EL (cell line): Measurements from ENCODE around the gene ZNF836.
"Not testable (repeated sequence)": the region's sequence is repeated elsewhere in the genome, so short reads cannot be mapped to it uniquely, and the experiment has no call there.

Experiments
- DNase-seq: peaks from one replicate; pipeline ENCODE4 v3.0.0-alpha.2; 2016

The ZNF836 gene

DNA sequence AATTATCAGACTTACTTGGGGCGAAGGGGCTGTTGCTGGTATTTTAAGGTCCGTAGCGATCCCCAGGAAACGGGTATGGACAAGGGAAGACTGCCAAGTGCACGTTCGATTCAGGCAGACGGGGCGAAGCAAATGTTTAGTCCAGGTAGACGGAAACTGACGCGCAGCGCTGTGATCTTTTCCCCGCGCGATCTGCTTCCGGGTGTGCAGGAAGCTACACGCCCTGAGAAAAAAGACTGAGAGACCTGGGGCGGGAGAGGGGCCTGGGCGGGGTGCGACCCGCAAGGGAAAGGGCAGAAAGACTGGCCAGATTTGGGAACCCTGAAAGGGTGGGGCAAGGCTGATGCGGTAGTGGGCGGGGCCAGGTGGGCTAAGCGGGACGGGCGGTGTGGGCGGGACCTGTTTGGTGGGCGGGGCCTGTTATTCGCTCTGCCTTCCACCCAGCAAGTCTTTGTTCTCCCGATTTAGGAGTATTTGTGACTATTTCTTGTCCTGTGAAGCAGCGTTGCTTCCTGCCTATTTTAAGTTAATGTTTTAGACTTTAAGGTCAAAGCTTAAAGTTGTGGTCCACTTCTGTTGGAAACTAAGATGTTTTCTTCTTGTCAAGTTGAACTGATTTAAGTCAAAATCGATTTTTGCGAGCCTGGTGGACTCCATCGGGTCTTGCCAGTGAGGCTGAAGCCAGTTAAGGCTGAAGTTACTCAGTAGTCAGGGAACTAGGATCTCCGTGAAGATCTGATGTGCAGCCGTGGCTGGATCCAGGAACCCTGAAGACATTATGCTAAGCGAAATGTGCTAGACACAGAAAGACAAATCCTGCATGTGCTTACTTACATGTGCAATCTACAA, at the start of gene ZNF836:
Gene ZNF836, minus strand, starts transcription at position 301 of the 849 bp plus-strand sequence. CDS start 3,549 bp downstream, outside the sequence.
- peak; percentile 67 for DNase-seq

DNA sequence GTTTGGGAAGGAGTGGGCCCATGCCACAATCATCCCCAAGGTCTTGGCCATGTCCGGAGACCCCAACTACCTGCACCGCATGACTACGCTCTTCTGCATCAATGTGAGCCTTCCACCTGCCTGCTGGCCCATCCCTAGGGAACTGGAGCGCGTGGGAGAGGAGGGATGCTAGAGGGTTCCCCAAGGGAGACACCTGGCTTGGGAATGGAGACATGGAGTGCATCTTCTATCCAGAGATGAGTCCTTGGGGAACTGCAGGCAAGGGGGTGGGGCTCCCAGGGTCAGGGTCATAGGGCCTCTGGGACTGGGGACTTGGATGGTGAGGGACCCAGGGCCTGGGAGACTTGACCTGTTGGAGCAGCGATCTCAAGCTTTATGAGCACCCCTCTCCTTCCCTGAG, 49.6 kb upstream of the ZNF836 start:
- no peak for DNase-seq

DNA sequence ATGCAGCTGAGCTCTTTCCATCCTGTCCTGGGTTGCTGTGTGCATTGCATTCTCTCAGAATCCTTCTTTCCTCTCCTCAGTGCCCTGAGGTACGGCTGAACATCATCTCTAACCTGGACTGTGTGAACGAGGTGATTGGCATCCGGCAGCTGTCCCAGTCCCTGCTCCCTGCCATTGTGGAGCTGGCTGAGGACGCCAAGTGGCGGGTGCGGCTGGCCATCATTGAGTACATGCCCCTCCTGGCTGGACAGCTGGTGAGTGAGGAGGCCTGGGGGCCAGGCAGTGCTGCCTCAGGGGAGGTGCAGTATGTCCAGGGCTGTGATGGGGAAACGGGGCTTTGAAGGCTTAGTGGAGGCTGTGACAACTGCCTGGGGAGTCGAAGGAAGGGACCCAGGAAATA, 48.2 kb upstream of the ZNF836 start:
- no peak for DNase-seq

DNA sequence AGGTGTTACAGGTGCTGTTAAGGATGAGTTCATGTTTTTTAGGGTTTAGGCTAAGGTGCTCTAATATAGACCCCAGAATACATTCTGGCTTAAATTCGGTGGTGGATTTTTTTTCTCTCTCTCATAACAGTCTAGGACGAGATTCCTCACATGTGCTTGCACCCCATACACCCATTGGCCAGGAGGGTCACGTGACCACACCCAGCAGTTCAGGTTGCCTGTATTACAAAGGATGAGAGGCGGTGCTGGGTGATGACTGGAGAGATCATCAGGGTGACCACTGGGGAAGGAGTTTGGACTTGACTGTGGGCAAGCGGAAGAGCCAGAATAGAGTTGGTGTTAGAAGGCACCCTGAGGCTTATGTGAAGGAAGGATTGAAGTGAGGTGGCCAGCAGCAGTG, 46.2 kb upstream of the ZNF836 start:
- DNase-seq: no peak

DNA sequence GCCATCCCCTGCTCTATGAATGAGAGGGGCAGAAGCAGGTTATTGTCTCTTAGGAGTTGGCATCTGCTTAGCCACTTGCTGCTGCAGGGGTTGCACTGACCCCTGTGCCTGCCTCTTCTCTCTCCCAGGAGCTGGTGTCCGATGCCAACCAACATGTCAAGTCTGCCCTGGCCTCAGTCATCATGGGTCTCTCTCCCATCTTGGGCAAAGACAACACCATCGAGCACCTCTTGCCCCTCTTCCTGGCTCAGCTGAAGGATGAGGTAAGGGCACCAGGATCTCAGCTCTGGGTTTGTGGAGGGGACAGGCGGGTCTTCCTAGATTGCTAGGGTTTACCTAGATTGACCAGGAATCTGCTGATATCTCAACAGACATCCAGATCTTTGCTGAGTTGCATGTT, 45.0 kb upstream of the ZNF836 start:
- no peak for DNase-seq

DNA sequence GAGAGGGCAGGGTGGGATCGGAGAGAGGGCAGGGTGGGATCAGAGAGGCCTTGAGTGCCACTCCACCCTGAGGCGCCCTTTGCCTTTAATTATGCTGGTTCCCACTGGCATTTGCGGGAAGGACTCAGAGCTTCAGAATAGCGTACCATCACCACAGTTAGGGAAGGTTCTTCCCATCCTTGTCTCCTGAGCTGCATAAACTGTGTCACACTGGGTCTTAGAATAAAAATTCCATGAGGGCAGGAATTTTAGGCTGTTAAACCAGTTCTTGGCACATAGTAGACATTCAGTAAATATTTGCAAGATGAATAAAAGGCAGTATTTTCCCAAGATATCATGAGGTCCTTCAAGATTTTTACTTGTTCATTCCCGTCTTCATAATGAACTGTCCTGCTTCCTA, 42.8 kb upstream of the ZNF836 start:
- peak; percentile 24 for DNase-seq

DNA sequence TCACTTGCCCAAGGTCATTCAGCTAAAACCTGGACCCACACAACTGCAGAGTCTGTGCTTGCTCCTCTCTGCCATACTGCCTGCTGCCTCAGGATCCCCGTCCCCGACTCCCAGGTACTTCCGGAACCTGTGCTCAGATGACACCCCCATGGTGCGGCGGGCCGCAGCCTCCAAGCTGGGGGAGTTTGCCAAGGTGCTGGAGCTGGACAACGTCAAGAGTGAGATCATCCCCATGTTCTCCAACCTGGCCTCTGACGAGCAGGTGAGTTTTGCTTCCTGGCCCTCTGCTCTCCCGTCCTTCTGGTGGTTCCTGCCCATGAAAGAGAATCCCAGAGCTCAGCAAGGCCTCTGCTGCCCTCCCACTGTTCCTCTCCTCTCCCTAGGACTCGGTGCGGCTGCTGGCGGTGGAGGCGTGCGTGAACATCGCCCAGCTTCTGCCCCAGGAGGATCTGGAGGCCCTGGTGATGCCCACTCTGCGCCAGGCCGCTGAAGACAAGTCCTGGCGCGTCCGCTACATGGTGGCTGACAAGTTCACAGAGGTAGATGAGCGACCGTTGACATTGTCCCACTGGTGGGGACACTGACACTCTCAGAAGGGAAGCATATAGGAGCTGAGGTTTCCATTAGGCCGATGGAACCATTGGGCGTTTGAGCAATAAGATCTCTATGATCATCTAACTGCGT, 41.3 kb upstream of the ZNF836 start:
- no peak for DNase-seq

DNA sequence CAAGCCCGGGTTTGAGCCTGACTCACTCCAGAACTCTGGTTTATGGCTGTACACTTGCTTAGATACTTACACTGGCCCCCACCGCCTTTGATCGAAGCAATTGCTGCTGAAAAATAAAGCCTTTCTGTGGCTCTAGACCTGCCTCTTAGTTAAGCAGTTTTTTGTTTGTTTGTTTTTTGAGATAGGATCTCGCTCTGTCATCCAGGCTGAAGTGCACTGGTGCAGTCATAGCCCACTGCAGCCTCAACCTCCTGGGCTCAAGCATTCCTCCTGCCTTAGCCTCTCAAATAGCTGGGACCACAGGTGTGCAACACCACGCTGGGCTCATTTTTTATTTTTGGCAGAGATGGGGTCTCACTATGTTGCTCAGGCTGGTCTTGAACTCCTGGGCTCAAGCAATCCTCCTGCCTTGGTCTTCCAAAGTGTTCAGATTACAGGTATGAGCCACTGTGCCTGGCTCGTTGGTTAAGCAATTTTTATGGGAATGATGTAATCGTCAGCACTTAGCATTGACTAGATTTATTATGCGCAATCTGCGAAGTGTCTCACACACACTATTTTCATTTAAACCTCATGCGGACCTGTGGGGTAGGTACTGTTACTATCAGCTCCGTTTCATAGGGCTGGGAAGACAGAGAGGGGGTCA, 40.6 kb upstream of the ZNF836 start:
- DNase-seq: no peak

DNA sequence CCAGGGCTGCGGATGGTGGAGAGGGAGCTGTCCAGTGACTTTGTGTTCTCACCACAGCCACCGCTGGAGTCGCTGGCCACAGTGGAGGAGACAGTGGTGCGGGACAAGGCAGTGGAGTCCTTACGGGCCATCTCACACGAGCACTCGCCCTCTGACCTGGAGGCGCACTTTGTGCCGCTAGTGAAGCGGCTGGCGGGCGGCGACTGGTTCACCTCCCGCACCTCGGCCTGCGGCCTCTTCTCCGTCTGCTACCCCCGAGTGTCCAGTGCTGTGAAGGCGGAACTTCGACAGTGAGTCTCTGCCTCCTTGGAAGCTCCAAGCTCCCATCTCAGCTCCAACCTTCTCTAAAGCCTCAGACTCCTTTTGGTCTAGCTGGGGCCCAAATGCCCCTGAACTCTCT, 39.8 kb upstream of the ZNF836 start:
- no peak for DNase-seq

DNA sequence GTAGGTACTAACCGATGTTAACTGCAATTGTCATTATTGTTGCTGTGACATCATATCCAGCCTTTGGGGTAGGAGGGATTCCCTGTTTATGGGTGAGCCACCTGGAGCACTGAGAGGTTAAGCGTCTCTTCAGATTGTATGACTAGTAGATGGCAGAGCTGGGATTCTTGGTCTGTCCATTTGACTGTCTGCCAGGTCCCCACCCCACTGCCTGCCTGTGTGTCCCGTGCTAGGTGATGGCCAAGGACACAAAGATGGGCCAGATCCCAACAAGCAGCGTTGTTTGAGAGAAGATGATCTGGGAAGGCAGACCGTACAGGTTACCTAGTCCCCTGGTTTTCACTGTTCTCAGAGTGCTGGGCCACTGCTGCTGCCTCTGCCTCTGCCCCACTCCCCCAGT, 35.1 kb upstream of the ZNF836 start:
- DNase-seq: no peak

DNA sequence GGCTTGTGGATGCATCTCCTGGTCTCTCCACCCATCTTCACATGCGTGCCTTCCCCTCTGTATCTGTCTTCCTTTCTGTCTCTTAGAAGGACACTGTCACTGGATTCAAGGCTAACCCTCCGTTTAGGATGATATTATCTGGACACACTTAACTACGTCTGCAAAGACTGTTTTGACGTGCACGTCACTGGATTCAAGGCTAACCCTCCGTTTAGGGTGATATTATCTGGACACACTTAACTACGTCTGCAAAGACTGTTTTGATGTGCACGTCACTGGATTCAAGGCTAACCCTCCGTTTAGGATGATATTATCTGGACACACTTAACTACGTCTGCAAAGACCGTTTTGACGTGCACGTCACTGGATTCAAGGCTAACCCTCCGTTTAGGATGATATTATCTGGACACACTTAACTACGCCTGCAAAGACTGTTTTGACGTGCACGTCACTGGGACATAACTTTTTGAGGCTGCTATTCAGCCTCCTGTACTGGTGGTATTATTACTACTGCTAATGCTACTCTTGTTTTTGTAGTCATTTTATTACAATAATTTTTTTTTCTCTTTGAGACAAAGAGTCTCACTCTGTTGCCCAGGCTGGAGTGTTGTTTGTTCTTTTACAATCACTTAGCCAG, 29.5 kb upstream of the ZNF836 start:
- DNase-seq: not testable (repeated sequence)

DNA sequence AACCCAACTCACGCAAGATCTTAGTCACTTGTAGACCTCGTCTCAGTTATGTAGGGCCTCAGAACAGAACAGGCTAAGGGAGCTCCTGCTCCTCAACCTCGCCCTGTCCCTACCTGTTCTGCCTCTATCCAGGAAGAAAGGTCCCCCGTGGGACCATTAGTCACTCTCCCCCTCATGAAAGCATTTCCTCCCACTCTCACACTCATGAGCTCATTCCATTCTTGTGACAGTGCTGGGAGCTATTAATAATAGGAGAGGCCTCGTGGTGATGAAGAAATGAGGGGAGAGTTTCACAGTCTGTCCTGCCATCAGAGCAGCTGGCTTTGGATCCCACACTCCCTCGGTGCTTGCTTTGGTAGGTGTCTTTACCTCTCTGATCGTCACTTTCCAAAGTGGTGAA, 28.6 kb upstream of the ZNF836 start:
- peak; percentile 74 for DNase-seq

DNA sequence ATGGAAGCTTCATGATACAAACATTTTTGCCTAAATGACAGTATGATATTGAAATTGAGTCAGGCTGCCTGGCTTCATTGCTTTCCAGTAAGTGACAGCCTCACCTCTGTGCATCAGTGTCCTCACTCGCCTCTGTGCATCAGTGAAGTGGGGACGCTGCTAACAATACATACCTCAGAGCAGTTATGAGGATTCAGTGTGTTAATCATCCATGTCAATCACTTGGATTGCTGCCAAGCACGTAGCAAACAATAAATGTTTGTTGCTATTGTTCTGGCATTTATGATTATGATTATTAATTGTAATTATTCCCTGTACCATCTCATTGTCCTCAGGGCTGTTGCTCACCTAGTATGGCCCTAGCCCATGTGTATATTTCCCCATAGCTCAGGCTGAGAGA, 27.3 kb upstream of the ZNF836 start:
- no peak for DNase-seq

DNA sequence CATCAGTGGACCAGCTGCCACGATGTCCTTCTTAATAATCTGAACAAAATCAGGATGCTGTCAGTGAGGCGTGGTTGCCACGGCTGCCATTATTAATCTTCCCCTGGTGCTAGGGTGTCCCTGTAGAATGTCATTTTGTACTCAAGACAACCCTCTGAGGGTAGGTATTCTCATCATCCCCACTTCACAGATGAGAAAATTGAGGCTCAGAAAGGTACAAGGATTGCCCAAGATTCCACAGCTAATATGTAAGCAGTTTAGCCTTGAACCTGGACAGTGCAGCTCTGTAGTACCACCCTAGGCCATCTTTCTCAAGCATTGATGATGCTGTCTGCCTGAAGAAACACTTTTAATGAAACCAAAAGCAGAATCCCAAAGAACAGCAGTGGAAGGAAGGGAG, 26.5 kb upstream of the ZNF836 start:
- DNase-seq: no peak

DNA sequence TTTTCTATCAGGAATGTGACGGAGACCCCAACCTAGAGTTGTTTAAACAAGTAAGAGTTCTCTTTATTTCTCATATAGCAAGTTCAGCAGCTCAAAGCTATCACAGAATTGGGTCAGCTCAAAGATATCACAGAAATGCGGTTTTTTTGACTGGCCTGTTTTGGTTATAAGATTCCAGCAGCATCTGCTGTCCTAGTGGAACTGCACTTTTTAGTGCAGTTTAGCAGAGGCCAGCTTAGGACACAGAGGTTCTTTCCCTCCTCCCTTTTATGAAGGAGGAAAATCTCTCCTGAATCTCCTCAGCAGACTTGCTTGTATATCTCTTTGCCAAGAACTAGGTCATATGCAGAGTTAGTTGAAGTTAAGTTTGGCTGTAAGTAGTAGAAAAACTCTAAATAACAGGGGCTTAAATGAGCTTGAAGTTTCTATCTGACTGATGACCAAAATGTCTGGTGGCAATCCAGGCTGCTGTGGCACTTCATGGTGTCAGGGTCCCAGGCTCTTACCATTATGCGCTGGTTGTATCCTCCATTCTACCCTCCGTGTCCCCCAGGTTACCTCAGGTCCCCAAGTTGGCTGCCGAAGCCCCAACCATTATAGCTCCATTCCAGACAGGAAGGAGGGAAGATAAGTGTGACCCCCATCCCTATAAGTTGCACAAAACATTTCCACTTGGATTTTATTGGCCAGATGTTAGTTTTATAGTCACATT, 25.0 kb upstream of the ZNF836 start:
- DNase-seq: no peak

DNA sequence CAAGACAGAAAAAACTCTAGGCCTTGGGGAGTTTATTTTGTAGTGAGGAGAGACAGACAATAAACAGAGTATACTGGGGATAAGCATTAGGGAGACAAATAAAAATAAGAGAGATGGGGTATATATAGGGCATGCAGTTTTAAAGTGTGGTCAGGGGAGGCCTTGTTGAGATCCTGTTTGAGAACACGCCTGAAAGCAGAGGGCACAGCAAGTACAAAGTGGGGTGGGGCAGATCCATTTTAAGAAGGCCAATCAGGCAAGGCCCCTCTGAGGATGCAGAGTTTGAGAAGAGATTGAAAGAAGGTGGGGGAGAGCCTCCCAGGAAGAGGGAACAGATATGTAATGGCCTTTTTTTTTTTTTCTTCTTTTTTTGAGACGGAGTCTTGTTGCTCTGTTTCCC, 20.5 kb upstream of the ZNF836 start:
- DNase-seq: no peak

DNA sequence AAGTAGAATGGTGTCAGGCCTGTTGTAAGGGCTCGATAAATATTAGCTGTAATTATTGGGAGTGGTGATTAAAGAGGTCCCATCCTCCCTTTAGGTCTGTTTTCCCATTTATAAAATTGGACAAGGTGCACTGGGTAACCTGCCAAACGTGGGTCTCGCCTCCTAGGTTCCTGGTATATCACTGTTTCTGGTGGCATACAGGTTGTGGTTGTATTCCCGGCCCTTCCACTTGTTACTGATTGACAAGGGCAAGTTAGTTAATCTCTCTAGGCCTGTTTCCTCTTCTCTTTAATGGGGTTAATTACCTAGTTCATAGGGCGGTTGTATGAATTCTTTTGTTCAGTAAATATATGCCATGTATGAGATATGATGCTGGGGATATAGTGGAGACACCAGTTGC, 20.0 kb upstream of the ZNF836 start:
- DNase-seq: no peak

DNA sequence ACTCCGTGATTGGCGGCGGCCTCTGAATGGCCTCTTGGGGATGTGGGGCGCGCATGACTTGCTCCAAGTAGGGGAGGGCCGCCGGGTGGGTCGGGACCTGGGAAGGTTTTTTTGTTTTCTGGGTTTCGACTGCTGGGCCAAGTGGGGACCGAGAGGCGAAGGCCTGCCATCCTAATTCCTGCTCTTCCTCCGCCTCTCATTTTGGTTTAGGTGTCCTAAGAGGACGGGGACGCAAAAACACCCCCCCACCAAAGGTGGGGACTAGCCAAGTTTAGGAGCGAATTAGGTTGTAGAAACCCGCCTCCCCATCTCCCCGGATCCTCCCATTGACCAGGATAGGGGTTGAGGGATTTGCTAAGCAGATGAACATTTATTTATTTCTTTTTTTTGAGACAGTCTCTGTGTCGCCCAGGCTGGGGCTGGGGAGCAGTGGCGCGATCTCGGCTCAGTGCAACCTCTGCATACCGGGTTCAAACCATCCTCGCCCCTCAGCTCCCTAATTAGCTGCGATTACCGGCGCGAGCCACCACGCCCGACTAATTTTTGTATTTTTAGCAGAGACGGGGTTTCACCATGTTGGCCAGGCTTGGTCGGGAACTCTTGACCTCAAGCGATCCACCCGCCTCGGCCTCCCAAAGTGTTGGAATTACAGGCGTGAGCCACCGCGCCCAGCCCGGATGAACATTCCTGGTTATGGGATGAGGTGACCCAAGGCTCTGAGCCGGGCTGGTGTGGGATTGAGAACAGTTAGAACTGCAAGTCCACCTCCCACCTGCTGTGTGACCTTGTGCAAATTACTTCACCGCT, 19.3 kb upstream of the ZNF836 start:
- DNase-seq: peak; percentile 50

DNA sequence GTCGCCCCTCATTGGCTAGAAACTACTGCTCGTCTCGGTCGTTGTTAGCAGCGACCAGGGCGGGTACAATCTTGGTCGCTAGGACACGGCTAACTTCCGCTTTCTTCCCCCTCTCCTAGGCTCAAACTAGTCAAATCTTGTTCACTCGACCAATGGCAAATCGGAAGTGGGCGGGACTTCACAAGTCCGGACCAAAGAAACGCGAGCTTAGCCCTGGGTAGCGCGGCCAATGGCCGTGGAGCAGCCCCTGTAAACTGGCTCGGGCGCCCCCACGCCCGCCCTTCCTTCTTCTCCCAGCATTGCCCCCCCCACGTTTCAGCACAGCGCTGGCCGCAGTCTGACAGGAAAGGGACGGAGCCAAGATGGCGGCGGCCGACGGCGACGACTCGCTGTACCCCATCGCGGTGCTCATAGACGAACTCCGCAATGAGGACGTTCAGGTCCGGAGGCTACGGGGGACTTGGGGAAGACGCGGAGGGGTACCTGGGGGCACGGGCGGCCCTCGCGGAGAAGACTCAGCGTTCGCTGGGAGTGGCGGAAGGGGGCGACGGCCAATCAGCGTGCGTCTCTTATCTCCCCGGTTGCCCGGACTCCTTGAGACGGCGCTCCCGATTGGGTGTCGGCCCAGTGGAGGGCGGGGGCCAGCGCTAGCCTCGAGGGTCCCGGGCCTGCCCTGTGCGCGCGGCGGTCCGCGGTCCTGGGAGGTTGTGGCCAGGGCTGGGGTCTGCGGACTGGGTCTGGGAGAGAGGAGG, 18.5 kb upstream of the ZNF836 start, which contains the start of gene PPP2R1A:
Gene PPP2R1A, plus strand, starts transcription at position 318 of the 752 bp plus-strand sequence. Its CDS starts 45 bp downstream, at position 363.
- peak; percentile 100 for DNase-seq

DNA sequence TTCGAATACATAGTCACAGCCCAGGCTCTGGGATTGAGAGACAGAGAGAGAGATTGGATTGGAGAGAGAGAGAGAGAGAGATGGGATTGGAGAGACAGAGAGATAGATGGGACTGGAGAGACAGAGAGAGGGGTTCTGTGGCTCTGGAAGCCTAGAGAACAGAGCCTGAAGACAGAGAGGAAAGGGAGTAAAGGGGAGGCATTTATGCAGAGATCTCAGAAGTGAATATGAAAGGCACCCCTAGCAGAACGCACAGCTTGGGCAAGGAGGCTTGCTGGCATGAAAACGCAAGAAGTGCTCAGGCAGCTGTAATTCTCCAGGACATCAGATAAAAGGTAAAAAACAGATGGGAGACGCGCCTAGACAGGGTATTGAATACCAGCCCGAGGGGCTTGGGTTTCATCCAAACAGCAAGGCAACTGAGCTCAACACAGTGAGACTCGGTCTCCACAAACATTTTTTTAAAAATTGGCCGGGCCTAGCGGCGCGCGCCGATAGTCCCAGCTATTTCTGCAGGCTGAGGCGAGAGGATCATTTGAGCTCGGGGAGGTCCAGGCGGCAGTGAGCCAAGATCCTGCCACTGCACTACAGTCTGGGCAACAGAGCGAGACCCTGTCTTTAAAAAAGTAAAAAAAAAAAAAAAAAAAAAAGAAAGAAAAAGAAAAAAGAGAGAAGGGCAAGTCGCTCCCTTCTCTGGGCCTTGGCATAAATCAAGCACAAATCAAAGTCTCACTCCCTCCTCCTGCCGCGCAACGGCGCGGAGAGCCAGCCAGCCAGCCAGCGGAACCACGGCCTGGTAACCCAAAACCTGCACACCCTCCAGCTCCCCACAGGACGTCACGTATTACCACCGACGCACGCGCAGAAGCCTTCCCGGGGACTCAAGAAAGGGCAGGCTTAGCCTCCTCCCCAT, 17.7 kb upstream of the ZNF836 start:
- no peak for DNase-seq
